CD4-positive, alpha-beta memory T cell (primary cell): ENCODE results near the gene DCPS. TPM values are rescaled to one million over a fixed set of nuclear protein-coding genes. Genes with fewer than 3 reads are reported as not detected.

Source experiments
- CTCF ChIA-PET: fragments of 350-600 bp; sonication (Branson Sonifier 250); formaldehyde crosslinking; loops from one replicate; lab custom pipeline; 2021; ENCODE audit warnings: inconsistent platforms; ENCODE audit not compliant: partially characterized antibody; lab: Charles Lee
- POLR2A ChIA-PET: fragments of 350-600 bp; sonication (Branson Sonifier 250); formaldehyde crosslinking; loops from one replicate; lab custom pipeline; 2021; ENCODE audit not compliant: partially characterized antibody; lab: Charles Lee
- DNase-seq, 5 donors: peaks; one replicate each; pipeline versions ENCODE4 v3.0.0 to v3.0.0-alpha.2; 2020 to 2022; ENCODE audit warnings: mixed read lengths in 1 of 5
- H3K27ac ChIP-seq: one replicate; pipeline ENCODE4 v1.7.0; 2013; ENCODE audit warnings: low read depth, low read length
- H3K27me3 ChIP-seq: 2 replicates; pipeline ENCODE4 v1.7.0; 2013; ENCODE audit warnings: mild to moderate bottlenecking, low read length, moderate library complexity; ENCODE audit not compliant: insufficient read depth
- H3K36me3 ChIP-seq: 2 replicates; pipeline ENCODE4 v1.7.0; 2013; ENCODE audit warnings: mild to moderate bottlenecking, low read length, moderate library complexity; ENCODE audit not compliant: insufficient read depth
- H3K4me1 ChIP-seq: 2 replicates; pipeline ENCODE4 v1.7.0; 2013; ENCODE audit warnings: mild to moderate bottlenecking, low read length, moderate library complexity; ENCODE audit not compliant: insufficient read depth
- H3K4me3 ChIP-seq, 2 donors: one replicate each; pipeline ENCODE4 v1.7.0; 2013; ENCODE audit warnings: low read length in 2 of 2, mild to moderate bottlenecking in 1 of 2
- H3K9me3 ChIP-seq, 2 donors: one replicate each; pipeline ENCODE4 v1.7.0; 2013; ENCODE audit warnings: low read length in 2 of 2, control low read depth in 1 of 2; ENCODE audit not compliant: control insufficient read depth in 1 of 2
- H3K27ac Mint-ChIP-seq, 7 donors: one replicate each; pipeline ENCODE4 v1.8.0; 2020 to 2021; ENCODE audit warnings: mixed read lengths in 7 of 7, mild to moderate bottlenecking in 6 of 7, inconsistent platforms in 3 of 7, moderate library complexity in 3 of 7
- H3K27me3 Mint-ChIP-seq, 2 donors: one replicate each; pipeline ENCODE4 v1.8.0; 2020 to 2021; ENCODE audit warnings: mixed read lengths in 2 of 2
- H3K36me3 Mint-ChIP-seq, 2 donors: one replicate each; pipeline ENCODE4 v1.8.0; 2020 to 2021; ENCODE audit warnings: mixed read lengths in 2 of 2, inconsistent platforms in 1 of 2, mild to moderate bottlenecking in 1 of 2
- H3K4me1 Mint-ChIP-seq, 4 donors: one replicate each; pipeline ENCODE4 v1.8.0; 2020 to 2021; ENCODE audit warnings: mixed read lengths in 4 of 4, mild to moderate bottlenecking in 1 of 4
- H3K4me3 Mint-ChIP-seq, 8 donors: one replicate each; pipeline ENCODE4 v1.8.0; 2020 to 2021; ENCODE audit warnings: mixed read lengths in 8 of 8, mild to moderate bottlenecking in 7 of 8, moderate library complexity in 6 of 8, inconsistent platforms in 3 of 8
- H3K9me3 Mint-ChIP-seq, 8 donors: one replicate each; pipeline ENCODE4 v1.8.0; 2020 to 2021; ENCODE audit warnings: mixed read lengths in 8 of 8, mild to moderate bottlenecking in 5 of 8, inconsistent platforms in 3 of 8, moderate library complexity in 1 of 8
- intact Hi-C: fragments of 100-400 bp; cut with micrococcal nuclease; formaldehyde crosslinking; loops from one replicate; pipeline ENCODE4 v1.15.1; 2023
- polyA plus RNA-seq, 2 donors: library from polyadenylated mRNA; unstranded; fragments of 300-500 nt; fragmentation: Illumina TruSeq; gene quantifications; one replicate each; pipeline ENCODE4 v1.2.3, GENCODE V29; 2021
- total RNA-seq, 2 experiments: library from RNA; stranded (reverse); gene quantifications; one replicate each; pipeline ENCODE4 v1.2.3, GENCODE V29; 2021

Gene DCPS
- total and polyA plus RNA-seq, 4 experiments from 2014 or later, result 20.2 to 48.0 (median 30.7) TPM

DNA sequence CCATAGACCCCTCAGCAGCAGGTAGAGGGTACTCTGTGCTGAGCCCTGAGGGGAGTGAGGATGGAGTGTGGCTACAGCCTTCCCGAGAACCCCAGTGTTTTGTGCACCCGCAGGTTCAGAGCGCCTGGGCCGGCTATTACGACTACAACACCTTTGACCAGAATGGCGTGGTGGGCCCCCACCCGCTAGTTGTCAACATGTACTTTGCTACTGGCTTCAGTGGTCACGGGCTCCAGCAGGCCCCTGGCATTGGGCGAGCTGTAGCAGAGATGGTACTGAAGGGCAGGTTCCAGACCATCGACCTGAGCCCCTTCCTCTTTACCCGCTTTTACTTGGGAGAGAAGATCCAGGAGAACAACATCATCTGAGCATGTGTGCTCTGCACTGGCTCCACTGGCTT lies 26.5 kb upstream of the DCPS start:
- intact Hi-C loops, result no loop called here

DNA sequence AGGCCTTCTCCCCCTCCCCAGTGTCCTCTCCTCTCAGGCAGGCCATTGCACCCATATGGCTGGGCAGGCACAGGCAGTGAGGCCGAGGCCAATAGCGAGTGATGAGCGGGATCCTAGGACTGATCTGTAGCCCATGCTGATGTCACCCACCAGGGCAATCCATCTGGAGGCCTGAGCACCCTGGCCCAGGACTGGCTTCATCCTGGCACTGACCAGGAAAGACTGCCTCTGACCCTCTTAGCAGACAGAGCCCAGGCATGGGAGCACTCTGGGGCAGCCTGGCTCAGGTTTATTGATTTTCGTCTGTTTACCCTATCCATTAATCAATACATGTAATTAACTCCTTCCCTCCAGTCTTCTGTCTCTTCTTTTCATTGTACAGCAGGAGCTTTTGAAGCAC lies 26.1 kb upstream of the DCPS start:
- Histone ChIP-seq H3K9me3 (no peaks in the 10 kb centered on the region), H3K36me3 (peaks cover 14% of the 10 kb centered on the region), H3K4me1 (peaks cover 18% of the 10 kb centered on the region), H3K27ac (no peak overlapping the region), H3K27me3 (no peaks in the 10 kb centered on the region), H3K4me3 (no peak overlapping the region)
- no peak for DNase-seq
- ChIA-PET POLR2A (interaction anchor here (1.1 kb wide), 1 partner anchor 22 kb away, joined by 3 read pairs; no protein-coding TSS in a partner anchor), CTCF (no interaction called here)
- Mint-ChIP-seq H3K36me3 (peaks cover 25 to 28% of the 10 kb centered on the region in 2 donors), H3K4me1 (peaks cover 19 to 34% (median 26%) of the 10 kb centered on the region in 4 donors), H3K4me3 (no peak overlapping the region), H3K27ac (peak overlapping the region in 1 of 7 donors; percentile 78), H3K27me3 (no peaks in the 10 kb centered on the region), H3K9me3 (no peaks in the 10 kb centered on the region)
- intact Hi-C loops, result no loop called here

More for the DNA sequence above, 26.5 kb upstream of the DCPS start:
- CTCF ChIA-PET, result no interaction called here
- Mint-ChIP-seq H3K27ac (no peak overlapping the region), H3K9me3 (no peaks in the 10 kb centered on the region), H3K4me3 (no peak overlapping the region), H3K27me3 (no peaks in the 10 kb centered on the region), H3K36me3 (peaks cover 25 to 28% of the 10 kb centered on the region in 2 donors), H3K4me1 (peaks cover 16 to 31% (median 24%) of the 10 kb centered on the region in 4 donors)
- peaks cover 17% of the 10 kb centered on the region for H3K4me1 ChIP-seq
- POLR2A ChIA-PET, result no interaction called here
- no peak overlapping the region for H3K27ac ChIP-seq
- H3K9me3 ChIP-seq, result no peaks in the 10 kb centered on the region
- peaks cover 14% of the 10 kb centered on the region for H3K36me3 ChIP-seq
- H3K4me3 ChIP-seq, result no peak overlapping the region
- DNase-seq, result no peak
- H3K27me3 ChIP-seq, result no peaks in the 10 kb centered on the region

DNA sequence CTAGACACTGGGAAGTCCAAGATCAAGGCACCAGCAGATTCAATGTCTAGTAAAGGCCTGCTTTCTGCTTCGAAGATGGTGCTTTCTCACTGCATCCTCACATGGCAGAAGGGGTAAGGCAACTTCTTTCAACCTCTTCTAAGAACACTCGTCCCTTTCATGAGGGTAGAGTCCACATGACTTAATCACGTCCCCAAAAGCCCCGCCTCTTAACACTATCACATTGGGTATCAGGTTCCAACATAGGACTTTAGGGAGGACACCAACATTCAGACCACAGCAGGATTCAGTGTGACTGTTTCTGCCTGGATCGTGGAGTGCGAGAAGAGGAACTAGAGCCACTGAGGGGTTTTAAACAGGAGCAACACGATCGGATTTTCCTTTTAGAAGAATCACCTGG lies 24.7 kb upstream of the DCPS start:
- H3K4me3 ChIP-seq, result no peak overlapping the region
- no peaks in the 10 kb centered on the region for H3K9me3 ChIP-seq
- peak overlapping the region in 4 of 7 donors; percentile 5 to 55 (median 50) for H3K27ac Mint-ChIP-seq
- H3K9me3 Mint-ChIP-seq, result no peaks in the 10 kb centered on the region
- ChIA-PET POLR2A (interaction anchor here (0.6 to 5.7 kb wide), 3 partner anchors 9 to 141 kb away, joined by 3 to 101 read pairs (median 4); partner anchors contain the start of genes FOXRED1 and SRPRA), CTCF (no interaction called here)
- no peak overlapping the region for H3K27ac ChIP-seq
- intact Hi-C loops, result no loop called here
- peaks cover 14% of the 10 kb centered on the region for H3K36me3 ChIP-seq
- H3K4me1 Mint-ChIP-seq, result peaks cover 24 to 43% (median 33%) of the 10 kb centered on the region in 4 donors
- no peak for DNase-seq
- H3K27me3 Mint-ChIP-seq, result no peaks in the 10 kb centered on the region
- peak overlapping the region in 1 of 8 donors; percentile 0 for H3K4me3 Mint-ChIP-seq
- no peaks in the 10 kb centered on the region for H3K27me3 ChIP-seq
- peaks cover 15 to 25% of the 10 kb centered on the region in 2 donors for H3K36me3 Mint-ChIP-seq
- peaks cover 27% of the 10 kb centered on the region for H3K4me1 ChIP-seq

DNA sequence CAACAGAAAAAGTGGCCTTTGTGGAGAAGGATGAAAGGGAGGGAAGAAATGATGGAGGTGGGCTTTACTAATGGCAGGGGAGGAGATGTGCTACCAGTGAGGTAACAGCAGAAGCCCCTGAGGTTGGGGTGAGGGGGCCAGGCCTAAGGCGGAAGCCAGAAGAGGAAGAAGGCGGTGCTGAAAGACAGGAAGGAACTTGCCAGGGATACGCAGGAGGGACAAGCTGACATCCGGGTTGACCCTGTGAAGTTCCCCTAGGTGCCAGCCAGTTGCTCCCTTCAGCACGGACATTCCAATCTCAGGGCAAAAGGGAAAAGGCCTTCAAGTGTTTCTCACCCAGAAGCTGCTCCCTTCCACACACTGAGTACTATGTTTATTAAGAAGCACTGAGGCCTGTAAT lies 23.3 kb upstream of the DCPS start:
- Histone ChIP-seq H3K4me3 (no peak overlapping the region), H3K4me1 (peaks cover 39% of the 10 kb centered on the region), H3K27me3 (no peaks in the 10 kb centered on the region), H3K27ac (no peak overlapping the region), H3K36me3 (peaks cover 5% of the 10 kb centered on the region), H3K9me3 (no peaks in the 10 kb centered on the region)
- no peaks in the 10 kb centered on the region for H3K27me3 Mint-ChIP-seq
- ChIA-PET POLR2A (interaction anchor here (5.7 kb wide), 1 partner anchor 10 kb away, joined by 101 read pairs; the partner anchor contains the start of genes FOXRED1 and SRPRA), CTCF (no interaction called here)
- peak overlapping the region; percentile 4 to 64 (median 42) for H3K4me3 Mint-ChIP-seq
- H3K9me3 Mint-ChIP-seq, result no peaks in the 10 kb centered on the region
- H3K27ac Mint-ChIP-seq, result peak overlapping the region; percentile 36 to 90 (median 77)
- intact Hi-C loops, result loop anchor here (5.0 to 10.0 kb wide), 3 partner anchors 77 to 656 kb away; partner anchors contain the start of genes CDON, CHEK1 and ST3GAL4
- H3K4me1 Mint-ChIP-seq, result peaks cover 30 to 54% (median 42%) of the 10 kb centered on the region in 4 donors
- H3K36me3 Mint-ChIP-seq, result peaks cover 12 to 17% of the 10 kb centered on the region in 2 donors
- no peak for DNase-seq

DNA sequence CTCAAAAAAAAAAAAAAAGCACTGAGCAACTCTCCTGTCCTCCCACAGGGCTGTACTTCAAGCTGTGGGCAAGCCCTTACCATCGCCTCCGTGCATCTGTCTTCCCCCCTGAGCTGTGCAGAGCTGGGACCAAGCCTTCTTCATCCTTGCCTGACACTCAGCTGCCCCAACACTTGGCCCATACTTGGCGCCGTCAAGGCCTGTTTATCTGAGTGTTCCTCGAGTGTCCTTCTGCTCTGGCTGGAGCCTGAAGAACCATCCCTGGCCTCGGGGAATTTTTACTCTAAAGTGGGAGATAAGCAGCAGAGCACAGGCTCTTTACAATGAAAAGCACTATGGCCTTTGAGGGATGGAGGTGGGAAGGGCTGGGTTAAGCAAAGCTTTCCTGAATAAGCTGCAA lies 22.6 kb upstream of the DCPS start:
- Histone ChIP-seq H3K4me1 (peaks cover 43% of the 10 kb centered on the region), H3K4me3 (no peak overlapping the region), H3K27ac (no peak overlapping the region), H3K27me3 (no peaks in the 10 kb centered on the region), H3K36me3 (no peaks in the 10 kb centered on the region), H3K9me3 (no peaks in the 10 kb centered on the region)
- intact Hi-C loops, result loop anchor here (5.0 to 10.0 kb wide), 3 partner anchors 76 to 656 kb away; partner anchors contain the start of genes CDON, CHEK1 and ST3GAL4
- no peak for DNase-seq
- Mint-ChIP-seq H3K36me3 (peaks cover 9 to 14% of the 10 kb centered on the region in 2 donors), H3K9me3 (no peaks in the 10 kb centered on the region), H3K4me1 (peaks cover 30 to 54% (median 43%) of the 10 kb centered on the region in 4 donors), H3K27ac (peak overlapping the region in 5 of 7 donors; percentile 7 to 98 (median 86)), H3K4me3 (peak overlapping the region in 5 of 8 donors; percentile 43 to 97 (median 95)), H3K27me3 (no peaks in the 10 kb centered on the region)
- POLR2A ChIA-PET, result interaction anchor here (0.6 to 5.7 kb wide), 5 partner anchors 11 to 67 kb away, joined by 3 to 101 read pairs (median 13); partner anchors contain the start of genes DCPS, FOXRED1 and SRPRA
- CTCF ChIA-PET, result interaction anchor here (1.5 to 1.8 kb wide), 2 partner anchors 11 to 29 kb away, joined by 5 to 8 read pairs; no protein-coding TSS in a partner anchor

DNA sequence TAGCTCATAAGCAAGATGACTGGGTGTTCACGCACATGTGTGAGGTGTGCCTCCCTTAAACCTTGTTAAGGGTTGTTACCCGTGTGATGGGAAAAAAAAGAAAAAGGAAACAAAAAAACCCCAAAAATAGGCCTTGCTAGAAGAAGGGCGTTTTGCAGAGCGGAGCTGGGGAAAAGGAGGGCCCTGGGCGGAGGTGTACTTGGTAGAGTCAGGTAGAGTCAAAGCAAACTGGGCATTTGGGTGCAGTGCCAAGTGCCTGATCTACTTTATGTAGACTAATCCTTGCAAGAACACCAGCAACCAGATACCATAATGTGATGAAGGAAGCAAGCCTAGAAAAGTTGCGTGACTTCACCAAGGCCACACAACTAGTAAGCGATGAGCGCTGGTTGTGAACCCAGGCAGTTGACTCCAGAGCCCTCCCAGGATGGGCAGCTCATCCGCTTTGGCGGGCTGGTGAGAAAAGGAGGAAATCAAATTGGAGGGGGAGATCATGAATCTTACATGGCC lies 22.1 kb upstream of the DCPS start:
- Histone ChIP-seq H3K27ac (peak overlapping the region; percentile 77), H3K4me3 (no peak overlapping the region)
- peaks cover 9 to 15% of the 10 kb centered on the region in 2 donors for H3K36me3 Mint-ChIP-seq

DNA sequence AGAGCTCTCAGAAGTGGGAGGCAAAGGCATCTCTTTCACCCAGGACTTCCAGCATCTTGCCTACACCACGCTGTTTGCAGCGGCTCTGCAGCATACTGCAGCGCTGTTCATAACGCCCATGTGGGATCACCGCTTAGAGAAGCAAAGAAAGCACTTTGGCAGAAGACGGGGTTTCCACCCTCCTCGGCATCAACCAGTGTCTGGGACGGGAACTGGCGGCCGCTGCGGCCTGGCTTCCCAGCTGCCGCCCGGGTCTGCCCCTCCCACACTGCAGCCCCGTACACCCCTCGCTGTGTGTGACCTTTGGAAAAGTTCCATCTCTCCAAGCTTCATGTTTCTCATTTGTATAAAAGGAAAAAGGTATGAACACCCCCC lies 21.5 kb upstream of the DCPS start:
- Histone ChIP-seq H3K4me1 (peaks cover 43% of the 10 kb centered on the region), H3K27ac (peak overlapping the region; percentile 77), H3K4me3 (peak overlapping the region; percentile 73 to 83), H3K36me3 (no peaks in the 10 kb centered on the region), H3K27me3 (no peaks in the 10 kb centered on the region), H3K9me3 (no peaks in the 10 kb centered on the region)
- H3K36me3 Mint-ChIP-seq, result peaks cover 9 to 14% of the 10 kb centered on the region in 2 donors
- no peaks in the 10 kb centered on the region for H3K27me3 Mint-ChIP-seq
- DNase-seq, result peak; percentile 30 to 59 (median 43)
- peaks cover 30 to 63% (median 47%) of the 10 kb centered on the region in 4 donors for H3K4me1 Mint-ChIP-seq
- no peaks in the 10 kb centered on the region for H3K9me3 Mint-ChIP-seq
- ChIA-PET POLR2A (interaction anchor here (0.6 to 5.7 kb wide), 8 partner anchors 9 to 73 kb away, joined by 3 to 101 read pairs (median 6); partner anchors contain the start of genes DCPS, FAM118B, FOXRED1 and RPUSD4), CTCF (interaction anchor here (1.3 to 1.8 kb wide), 3 partner anchors 12 to 28 kb away, joined by 3 to 8 read pairs (median 5); no protein-coding TSS in a partner anchor)
- peak overlapping the region; percentile 86 to 98 (median 96) for H3K27ac Mint-ChIP-seq
- peak overlapping the region; percentile 90 to 99 (median 94) for H3K4me3 Mint-ChIP-seq
- intact Hi-C loops, result loop anchor here (1.0 to 10.0 kb wide), 4 partner anchors 13 to 658 kb away; partner anchors contain the start of genes CDON, CHEK1, FOXRED1 and ST3GAL4

More for the DNA sequence above, 22.1 kb upstream of the DCPS start:
- Histone ChIP-seq H3K36me3 (no peaks in the 10 kb centered on the region), H3K9me3 (no peaks in the 10 kb centered on the region), H3K4me1 (peaks cover 43% of the 10 kb centered on the region), H3K27me3 (no peaks in the 10 kb centered on the region)
- H3K27me3 Mint-ChIP-seq, result no peaks in the 10 kb centered on the region
- H3K27ac Mint-ChIP-seq, result peak overlapping the region; percentile 86 to 98 (median 96)
- intact Hi-C loops, result loop anchor here (1.0 to 10.0 kb wide), 4 partner anchors 12 to 657 kb away; partner anchors contain the start of genes CDON, CHEK1, FOXRED1 and ST3GAL4
- peaks cover 30 to 59% (median 44%) of the 10 kb centered on the region in 4 donors for H3K4me1 Mint-ChIP-seq
- no peaks in the 10 kb centered on the region for H3K9me3 Mint-ChIP-seq
- peak overlapping the region; percentile 90 to 99 (median 94) for H3K4me3 Mint-ChIP-seq
- no peak for DNase-seq
- ChIA-PET CTCF (interaction anchor here (1.5 to 1.8 kb wide), 2 partner anchors 12 to 29 kb away, joined by 5 to 8 read pairs; no protein-coding TSS in a partner anchor), POLR2A (interaction anchor here (0.6 to 5.7 kb wide), 6 partner anchors 11 to 67 kb away, joined by 3 to 101 read pairs (median 8); partner anchors contain the start of genes DCPS, FOXRED1 and SRPRA)
